ENCODE measurements around the gene IL20RA.

- TF ChIP-seq CTCF (IDR thresholded peaks at IDR 0.05): peak in 3 of 6 experiments; percentile 7 to 26 (median 25)
- peak in 1 of 2 donors; percentile 33 for TF ChIP-seq POLR2A (IDR thresholded peaks at IDR 0.05)
Measured at GRCh38 chr6:137044366-137045221, at the start of gene IL20RA.

Measured in thyroid gland (tissue), 4 donors.